GM12801 (cell line): ENCODE results near the gene ACD.

Experiments
- TF ChIP-seq, protein P1 (sequence below): IDR thresholded peaks from one replicate; pipeline ENCODE4 v1.5.1; 2011; ENCODE audit warnings: control low read depth; ENCODE audit not compliant: insufficient read length; ENCODE audit errors: extremely low read depth

Gene ACD

DNA sequence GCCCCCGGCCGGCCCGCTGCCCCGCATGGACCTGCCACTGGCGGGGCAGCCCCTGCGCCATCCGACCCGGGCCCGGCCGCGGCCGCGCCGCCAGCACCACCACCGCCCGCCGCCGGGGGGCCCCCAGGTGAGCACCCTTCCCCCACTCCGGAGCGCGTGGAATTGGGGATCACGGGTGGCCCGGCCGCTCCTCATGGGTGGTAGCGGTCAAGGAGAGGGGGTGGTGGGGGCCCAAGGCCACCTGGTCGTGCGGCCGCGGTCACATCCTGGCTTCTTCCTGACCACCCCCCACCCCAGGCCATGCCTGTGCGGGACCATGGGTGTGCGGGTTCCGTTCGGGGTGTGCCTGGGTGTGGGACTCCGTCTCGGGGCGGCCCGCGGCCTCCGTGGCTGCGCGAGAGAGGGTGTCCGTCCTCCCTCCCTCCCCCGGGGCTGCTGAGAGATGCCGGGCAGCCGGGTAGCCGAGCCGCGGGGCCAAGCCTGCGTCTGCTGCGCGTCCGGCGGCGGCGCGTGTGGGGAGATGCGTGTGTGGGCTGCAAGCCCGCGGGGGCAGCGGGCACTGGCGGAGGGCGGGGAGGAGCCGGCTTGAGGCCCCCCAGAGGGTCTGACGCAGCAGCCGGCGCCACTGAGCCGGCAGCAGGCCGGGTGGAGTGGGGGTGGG, 6.8 kb downstream of the ACD start:
- TF ChIP-seq, protein P1, sequence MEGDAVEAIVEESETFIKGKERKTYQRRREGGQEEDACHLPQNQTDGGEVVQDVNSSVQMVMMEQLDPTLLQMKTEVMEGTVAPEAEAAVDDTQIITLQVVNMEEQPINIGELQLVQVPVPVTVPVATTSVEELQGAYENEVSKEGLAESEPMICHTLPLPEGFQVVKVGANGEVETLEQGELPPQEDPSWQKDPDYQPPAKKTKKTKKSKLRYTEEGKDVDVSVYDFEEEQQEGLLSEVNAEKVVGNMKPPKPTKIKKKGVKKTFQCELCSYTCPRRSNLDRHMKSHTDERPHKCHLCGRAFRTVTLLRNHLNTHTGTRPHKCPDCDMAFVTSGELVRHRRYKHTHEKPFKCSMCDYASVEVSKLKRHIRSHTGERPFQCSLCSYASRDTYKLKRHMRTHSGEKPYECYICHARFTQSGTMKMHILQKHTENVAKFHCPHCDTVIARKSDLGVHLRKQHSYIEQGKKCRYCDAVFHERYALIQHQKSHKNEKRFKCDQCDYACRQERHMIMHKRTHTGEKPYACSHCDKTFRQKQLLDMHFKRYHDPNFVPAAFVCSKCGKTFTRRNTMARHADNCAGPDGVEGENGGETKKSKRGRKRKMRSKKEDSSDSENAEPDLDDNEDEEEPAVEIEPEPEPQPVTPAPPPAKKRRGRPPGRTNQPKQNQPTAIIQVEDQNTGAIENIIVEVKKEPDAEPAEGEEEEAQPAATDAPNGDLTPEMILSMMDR = no peak

DNA sequence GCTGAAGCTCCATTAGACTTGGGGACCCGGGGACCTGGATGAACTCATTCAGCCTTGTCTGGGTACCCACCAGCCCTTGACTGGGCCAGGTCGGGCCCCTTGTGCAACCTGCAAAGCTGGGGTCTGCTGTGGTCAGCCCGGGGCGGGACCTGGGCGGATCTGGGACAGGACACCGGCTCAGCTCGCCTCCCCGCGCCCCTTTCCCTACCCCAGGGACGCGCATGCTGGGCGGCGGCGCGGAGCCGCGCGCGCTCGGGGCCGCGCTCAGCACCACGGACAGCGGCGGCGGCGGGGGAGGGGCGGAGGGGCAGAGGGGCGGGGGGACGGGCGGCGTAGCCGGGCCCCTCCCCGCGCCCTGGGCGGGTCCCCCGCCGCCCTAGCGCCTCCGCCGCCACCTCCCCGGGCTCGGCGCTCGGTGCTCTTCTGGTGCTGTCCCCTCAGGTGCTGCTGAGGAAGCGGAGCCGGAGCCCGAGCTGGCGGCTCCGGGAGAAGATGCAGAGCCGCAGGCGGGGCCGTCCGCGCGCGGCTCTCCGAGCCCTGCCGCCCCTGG, 7.4 kb downstream of the ACD start:
- TF ChIP-seq, protein P1 = no peak

DNA sequence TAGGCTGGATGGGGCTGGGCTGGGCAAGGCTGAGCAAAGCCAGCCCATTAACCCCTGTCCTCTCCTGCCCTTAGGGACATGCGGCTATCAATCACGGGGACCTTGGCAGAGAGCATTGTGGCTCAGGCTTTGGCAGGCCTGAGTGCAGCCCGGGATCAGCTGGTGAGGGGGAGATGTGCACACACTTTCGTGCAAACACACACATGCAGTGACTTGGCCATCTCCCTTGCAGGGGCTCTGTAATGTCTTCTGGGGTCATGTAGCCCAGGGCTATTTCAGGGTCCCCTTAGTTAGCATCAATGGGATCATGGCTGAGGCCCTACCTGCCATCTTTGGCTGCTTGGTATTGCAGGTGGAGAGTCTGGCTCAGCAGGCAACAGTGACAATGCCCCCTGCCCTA, 8.2 kb downstream of the ACD start:
- TF ChIP-seq, protein P1 = no peak

DNA sequence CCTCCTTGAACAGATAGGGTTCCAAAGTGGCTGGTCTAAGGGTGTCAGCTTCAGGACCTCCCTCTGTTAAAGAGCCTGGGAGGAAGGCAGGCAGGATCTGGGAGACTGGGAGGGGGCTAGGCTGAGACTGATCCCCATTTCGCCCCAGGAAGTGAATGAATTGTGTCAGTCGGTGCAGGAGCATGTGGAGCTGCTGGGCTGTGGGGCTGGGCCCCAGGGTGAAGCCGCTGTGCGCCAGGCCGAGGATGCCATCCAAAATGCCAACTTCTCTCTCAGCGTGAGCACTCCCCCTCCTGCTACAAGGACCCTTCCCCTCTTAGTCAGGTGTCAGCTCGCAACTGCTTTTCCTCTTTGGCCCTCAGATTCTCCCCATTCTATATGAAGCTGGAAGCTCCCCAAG, 9.0 kb downstream of the ACD start:
- TF ChIP-seq, protein P1 = no peak

DNA sequence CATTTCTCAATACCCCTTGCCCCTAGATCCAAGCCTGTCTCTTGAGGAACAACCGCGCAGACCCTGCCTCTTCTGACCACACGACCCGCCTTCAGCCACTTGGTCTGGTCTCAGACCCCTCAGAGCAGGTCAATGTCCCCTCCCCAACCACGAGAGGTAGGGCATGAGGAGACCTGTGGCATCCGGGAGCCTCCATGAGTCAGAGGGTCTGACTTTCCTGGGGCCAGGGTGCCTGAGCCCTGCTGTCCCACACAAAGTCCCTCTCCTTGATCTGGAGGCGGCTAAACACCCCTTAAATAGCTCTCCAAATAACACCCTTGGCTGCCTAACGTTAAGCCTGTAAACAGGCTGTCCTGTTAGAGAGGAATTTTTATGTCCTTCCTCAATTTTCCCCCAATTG, 10.0 kb downstream of the ACD start:
- TF ChIP-seq, protein P1 = no peak

DNA sequence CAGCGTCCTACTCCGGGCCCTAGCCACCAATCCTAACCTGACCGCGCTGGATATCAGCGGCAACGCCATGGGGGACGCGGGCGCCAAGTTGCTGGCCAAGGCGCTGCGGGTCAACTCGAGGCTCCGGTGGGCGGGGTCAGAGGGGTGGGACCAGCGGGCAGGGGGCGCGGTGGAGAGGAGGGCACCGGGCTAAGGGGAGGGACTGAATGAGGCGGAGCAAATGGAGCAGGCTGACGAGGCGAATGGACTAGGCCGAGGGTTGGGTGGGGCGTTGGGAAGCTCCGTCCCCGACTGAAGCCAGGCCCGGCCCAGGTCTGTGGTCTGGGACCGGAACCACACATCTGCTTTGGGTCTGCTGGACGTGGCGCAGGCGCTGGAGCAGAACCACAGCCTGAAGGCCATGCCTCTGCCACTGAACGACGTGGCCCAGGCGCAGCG, 10.5 kb downstream of the ACD start:
- TF ChIP-seq, protein P1 = no peak

DNA sequence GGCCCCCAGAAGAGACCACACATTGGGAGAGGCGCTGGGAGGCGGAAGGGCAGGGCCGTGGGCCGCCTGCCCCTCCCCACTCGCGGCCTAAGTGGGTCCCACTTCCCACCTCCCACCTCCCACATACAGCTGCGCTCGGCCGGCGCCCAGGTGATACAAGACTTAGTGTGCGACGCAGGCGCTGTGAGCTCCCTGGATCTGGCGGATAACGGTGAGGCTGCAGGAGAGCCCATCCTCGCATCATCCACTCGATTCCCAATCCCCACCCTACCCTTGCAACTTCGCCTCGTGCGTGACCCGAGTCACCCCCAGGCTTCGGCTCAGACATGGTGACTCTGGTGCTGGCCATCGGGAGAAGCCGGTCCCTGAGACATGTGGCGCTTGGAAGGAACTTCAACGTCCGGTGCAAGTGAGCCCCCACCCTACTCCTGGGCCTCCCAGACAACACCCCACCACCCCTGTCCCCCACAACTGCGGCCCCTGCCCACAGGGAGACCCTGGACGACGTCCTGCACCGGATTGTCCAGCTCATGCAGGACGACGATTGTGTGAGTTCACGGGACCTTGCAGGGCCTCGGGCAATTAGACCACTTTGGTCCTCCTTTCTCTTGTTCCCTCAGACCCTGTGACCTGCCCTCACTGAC, 11.2 kb downstream of the ACD start:
- TF ChIP-seq, protein P1 = no peak
